IPS-18a (cell line): Measurements from ENCODE around the gene DNAH3.
"Not testable (repeated sequence)": the region's sequence is repeated elsewhere in the genome, so short reads cannot be mapped to it uniquely, and the experiment has no call there.

Source experiments
- H3K27ac ChIP-seq: one replicate; pipeline ENCODE4 v1.5.1; 2013; ENCODE audit warnings: low read length
- H3K27me3 ChIP-seq: one replicate; pipeline ENCODE4 v1.6.1; 2013; ENCODE audit warnings: mild to moderate bottlenecking, low read length; ENCODE audit not compliant: control insufficient read depth, insufficient read depth
- H3K36me3 ChIP-seq: one replicate; pipeline ENCODE4 v1.6.1; 2013; ENCODE audit warnings: low read depth, low read length; ENCODE audit not compliant: control insufficient read depth
- H3K4me1 ChIP-seq: one replicate; pipeline ENCODE4 v1.6.1; 2013; ENCODE audit warnings: low read depth, low read length; ENCODE audit not compliant: control insufficient read depth
- H3K4me3 ChIP-seq: one replicate; pipeline ENCODE4 v1.5.1; 2013; ENCODE audit warnings: low read length
- H3K9ac ChIP-seq: one replicate; pipeline ENCODE4 v1.6.1; 2013; ENCODE audit warnings: mild to moderate bottlenecking, low read length, moderate library complexity
- H3K9me3 ChIP-seq: one replicate; pipeline ENCODE4 v1.6.1; 2013; ENCODE audit warnings: low read depth, low read length; ENCODE audit not compliant: control insufficient read depth

DNAH3 gene

DNA sequence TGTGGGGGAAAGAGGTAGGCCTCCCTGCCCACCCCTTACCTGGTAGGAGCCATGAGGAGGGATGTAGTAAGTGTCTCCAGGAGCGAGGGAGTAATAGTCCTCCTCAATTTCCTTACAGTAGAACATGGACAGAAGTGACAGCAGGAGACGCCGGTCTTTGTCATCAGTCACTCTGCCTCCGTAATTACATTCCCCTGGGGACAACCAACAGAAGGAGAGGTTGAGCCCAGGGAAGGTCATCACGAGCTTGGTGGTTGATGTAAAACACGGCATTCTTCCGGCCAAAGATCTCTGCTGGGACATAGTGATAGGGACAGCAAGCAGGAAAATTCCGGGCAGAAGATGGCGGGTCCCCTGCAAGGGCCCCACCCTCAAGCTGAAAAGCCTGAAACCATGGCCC lies 202.2 kb downstream of the DNAH3 start:
- Histone ChIP-seq H3K36me3 (no peaks in the 10 kb centered on the region), H3K27me3 (no peaks in the 10 kb centered on the region), H3K4me3 (no peak overlapping the region), H3K9ac (no peak overlapping the region), H3K4me1 (no peaks in the 10 kb centered on the region), H3K9me3 (no peaks in the 10 kb centered on the region), H3K27ac (no peak overlapping the region)

GRCh38 chr16:20946015-20946629 lies 204.5 kb downstream of the DNAH3 start:
- no peak overlapping the region for H3K9ac ChIP-seq
- no peaks in the 10 kb centered on the region for H3K36me3 ChIP-seq
- H3K27ac ChIP-seq: no peak overlapping the region
- no peaks in the 10 kb centered on the region for H3K27me3 ChIP-seq
- no peak overlapping the region for H3K4me3 ChIP-seq
- no peaks in the 10 kb centered on the region for H3K9me3 ChIP-seq
- no peaks in the 10 kb centered on the region for H3K4me1 ChIP-seq

DNA sequence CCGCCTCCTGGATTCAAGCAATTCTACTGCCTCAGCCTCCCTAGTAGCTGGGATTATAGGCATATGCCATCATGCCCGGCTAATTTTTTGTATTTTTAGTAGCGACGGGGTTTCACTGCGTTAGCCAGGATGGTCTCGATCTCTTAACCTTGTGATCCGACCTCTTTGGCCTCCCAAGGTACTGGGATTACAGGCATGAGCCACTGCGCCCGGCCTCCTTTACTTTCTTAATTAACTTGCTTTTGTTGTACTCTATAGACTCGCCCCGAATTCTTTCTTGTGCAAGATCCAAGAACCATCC lies 205.1 kb downstream of the DNAH3 start:
- H3K4me1 ChIP-seq, H3K27ac ChIP-seq, H3K36me3 ChIP-seq, H3K9me3 ChIP-seq, H3K4me3 ChIP-seq, H3K27me3 ChIP-seq, H3K9ac ChIP-seq: not testable (repeated sequence)

- Histone ChIP-seq H3K27me3 (no peaks in the 10 kb centered on the region), H3K4me1 (no peaks in the 10 kb centered on the region), H3K9ac (no peak overlapping the region), H3K27ac (no peak overlapping the region), H3K9me3 (no peaks in the 10 kb centered on the region), H3K36me3 (no peaks in the 10 kb centered on the region), H3K4me3 (no peak overlapping the region)
These were observed 205.6 kb downstream of the DNAH3 start for GRCh38 chr16:20944861-20945574.

DNA sequence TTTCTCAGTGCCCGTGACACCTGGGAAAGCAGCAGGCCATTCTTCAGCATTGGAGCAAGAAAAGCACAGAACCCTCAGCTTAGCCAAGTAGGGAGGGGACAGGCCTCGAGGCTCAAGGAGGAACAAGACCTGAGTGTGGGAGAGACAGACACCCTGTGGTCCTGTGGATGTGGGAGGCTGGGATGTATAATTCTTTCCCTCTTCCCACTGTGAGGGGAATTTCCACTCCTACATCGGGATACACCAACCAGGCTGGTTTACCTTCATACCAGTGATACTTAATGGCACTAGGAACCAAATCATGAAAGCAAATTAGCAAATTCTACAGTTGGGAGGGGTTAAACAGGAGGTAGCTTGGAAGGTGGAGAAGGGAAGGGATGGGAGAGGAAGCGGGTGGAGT lies 208.4 kb downstream of the DNAH3 start:
- Histone ChIP-seq H3K9me3 (no peaks in the 10 kb centered on the region), H3K4me1 (no peaks in the 10 kb centered on the region), H3K4me3 (no peak overlapping the region), H3K9ac (no peak overlapping the region), H3K36me3 (no peaks in the 10 kb centered on the region), H3K27ac (no peak overlapping the region), H3K27me3 (no peaks in the 10 kb centered on the region)

- no peaks in the 10 kb centered on the region for H3K27me3 ChIP-seq
- no peak overlapping the region for H3K9ac ChIP-seq
- no peaks in the 10 kb centered on the region for H3K9me3 ChIP-seq
- no peak overlapping the region for H3K27ac ChIP-seq
- no peaks in the 10 kb centered on the region for H3K36me3 ChIP-seq
- H3K4me1 ChIP-seq: no peaks in the 10 kb centered on the region
- no peak overlapping the region for H3K4me3 ChIP-seq
These were observed 209.1 kb downstream of the DNAH3 start for GRCh38 chr16:20941636-20941926.

DNA sequence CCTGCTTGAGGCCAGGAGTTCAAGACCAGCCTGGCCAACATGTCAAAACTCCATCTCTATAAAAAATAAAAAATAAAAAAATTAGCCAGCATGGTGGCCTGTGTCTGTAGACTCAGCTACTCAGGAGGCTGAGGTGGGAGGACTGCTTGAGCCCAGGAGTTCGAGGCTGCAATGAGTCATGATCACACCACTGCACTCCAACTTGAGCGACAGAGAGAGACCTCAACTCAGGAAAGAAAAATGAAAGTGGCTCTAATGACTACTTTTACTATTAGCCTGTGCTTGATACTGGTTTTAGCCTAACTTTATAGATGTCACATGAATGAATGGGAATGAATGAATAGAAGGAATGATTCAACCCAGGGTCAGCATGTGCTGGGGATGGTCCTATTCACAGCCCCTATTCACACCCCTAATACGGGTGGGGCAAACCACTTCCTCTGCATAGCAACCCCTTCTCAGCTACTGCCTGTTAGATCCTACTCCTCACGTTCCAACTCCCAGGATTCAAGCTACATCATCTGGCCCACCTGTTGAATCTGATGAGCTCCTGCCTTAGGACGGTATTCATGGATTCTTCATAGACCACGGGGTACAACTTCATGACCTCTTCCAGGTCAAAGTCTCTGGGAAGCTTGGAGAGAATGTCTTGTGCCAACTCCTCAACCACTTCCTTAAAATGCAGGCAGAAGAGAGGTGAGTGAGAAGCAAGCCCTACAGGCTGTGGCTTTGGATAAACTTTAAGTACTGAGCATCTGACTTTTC lies 209.6 kb downstream of the DNAH3 start:
- H3K27ac ChIP-seq: no peak overlapping the region
- no peak overlapping the region for H3K4me3 ChIP-seq
- H3K4me1 ChIP-seq: no peaks in the 10 kb centered on the region
- no peaks in the 10 kb centered on the region for H3K9me3 ChIP-seq
- H3K9ac ChIP-seq: no peak overlapping the region
- H3K36me3 ChIP-seq: no peaks in the 10 kb centered on the region
- no peaks in the 10 kb centered on the region for H3K27me3 ChIP-seq

DNA sequence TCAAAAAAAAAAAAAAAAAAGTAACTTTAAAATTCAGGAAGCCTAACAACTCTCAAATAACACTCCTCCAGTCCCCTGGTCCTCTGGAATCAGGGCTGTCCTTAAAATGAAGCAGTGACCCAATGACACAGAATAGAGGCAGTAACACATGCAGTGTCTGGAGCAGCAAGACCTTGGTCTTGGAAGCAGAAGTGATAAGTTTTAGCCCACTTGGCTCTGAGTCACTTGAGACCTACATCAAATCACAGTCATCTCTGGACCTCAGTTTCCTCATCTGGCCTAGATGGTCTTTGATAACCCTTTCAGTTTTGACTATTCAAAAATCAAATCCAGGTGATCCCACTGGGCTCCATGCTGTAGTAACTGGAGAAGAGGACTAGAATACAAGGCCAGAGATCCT lies 211.0 kb downstream of the DNAH3 start:
- Histone ChIP-seq H3K9ac (no peak overlapping the region), H3K4me1 (no peaks in the 10 kb centered on the region), H3K4me3 (no peak overlapping the region), H3K27me3 (no peaks in the 10 kb centered on the region), H3K9me3 (no peaks in the 10 kb centered on the region), H3K27ac (no peak overlapping the region), H3K36me3 (no peaks in the 10 kb centered on the region)

- H3K9me3 ChIP-seq: no peaks in the 10 kb centered on the region
- no peak overlapping the region for H3K9ac ChIP-seq
- no peak overlapping the region for H3K27ac ChIP-seq
- no peak overlapping the region for H3K4me3 ChIP-seq
- H3K36me3 ChIP-seq: no peaks in the 10 kb centered on the region
- H3K27me3 ChIP-seq: no peaks in the 10 kb centered on the region
- H3K4me1 ChIP-seq: no peaks in the 10 kb centered on the region
These were observed 212.2 kb downstream of the DNAH3 start for GRCh38 chr16:20938426-20938825.

- H3K27ac ChIP-seq: no peak overlapping the region
- H3K4me3 ChIP-seq: no peak overlapping the region
- H3K9me3 ChIP-seq: no peaks in the 10 kb centered on the region
- no peaks in the 10 kb centered on the region for H3K4me1 ChIP-seq
- no peak overlapping the region for H3K9ac ChIP-seq
- no peaks in the 10 kb centered on the region for H3K27me3 ChIP-seq
- no peaks in the 10 kb centered on the region for H3K36me3 ChIP-seq
These were observed 212.9 kb downstream of the DNAH3 start for GRCh38 chr16:20937736-20938135.

- Histone ChIP-seq H3K9ac (no peak overlapping the region), H3K36me3 (no peaks in the 10 kb centered on the region), H3K4me3 (no peak overlapping the region), H3K9me3 (no peaks in the 10 kb centered on the region), H3K27me3 (no peaks in the 10 kb centered on the region), H3K27ac (no peak overlapping the region), H3K4me1 (no peaks in the 10 kb centered on the region)
These were observed 217.1 kb downstream of the DNAH3 start for GRCh38 chr16:20933589-20933988.

DNA sequence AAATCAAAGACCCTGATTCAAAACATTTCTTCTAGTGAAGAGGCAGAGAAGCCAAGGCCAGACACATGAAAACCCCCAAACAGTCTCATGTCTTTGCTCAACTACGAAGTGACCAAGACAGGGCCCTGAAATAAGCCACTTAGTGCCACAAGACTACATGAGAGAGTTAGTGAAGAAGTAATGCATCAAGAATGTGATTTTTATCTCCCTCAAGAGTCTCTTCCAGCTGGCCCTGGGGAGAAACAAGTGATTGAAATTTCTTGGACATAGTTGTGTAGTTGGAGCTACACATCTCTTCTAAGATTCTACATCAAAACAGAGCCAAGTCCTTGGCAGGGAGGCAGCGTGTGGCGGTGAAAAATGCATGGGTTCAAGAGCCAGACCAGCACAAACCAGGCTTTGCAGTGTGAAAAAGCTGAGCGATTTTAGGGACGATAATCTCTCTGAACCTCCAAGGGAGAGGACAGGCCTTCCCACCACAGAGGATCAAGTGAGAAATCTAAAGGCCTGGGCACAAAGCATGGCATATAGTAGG lies 219.5 kb downstream of the DNAH3 start:
- no peaks in the 10 kb centered on the region for H3K9me3 ChIP-seq
- no peak overlapping the region for H3K4me3 ChIP-seq
- no peaks in the 10 kb centered on the region for H3K27me3 ChIP-seq
- H3K4me1 ChIP-seq: no peaks in the 10 kb centered on the region
- H3K9ac ChIP-seq: no peak overlapping the region
- no peaks in the 10 kb centered on the region for H3K36me3 ChIP-seq
- H3K27ac ChIP-seq: no peak overlapping the region
